Measurements from ENCODE around the gene ZNF804A.

The ZNF804A gene

DNA sequence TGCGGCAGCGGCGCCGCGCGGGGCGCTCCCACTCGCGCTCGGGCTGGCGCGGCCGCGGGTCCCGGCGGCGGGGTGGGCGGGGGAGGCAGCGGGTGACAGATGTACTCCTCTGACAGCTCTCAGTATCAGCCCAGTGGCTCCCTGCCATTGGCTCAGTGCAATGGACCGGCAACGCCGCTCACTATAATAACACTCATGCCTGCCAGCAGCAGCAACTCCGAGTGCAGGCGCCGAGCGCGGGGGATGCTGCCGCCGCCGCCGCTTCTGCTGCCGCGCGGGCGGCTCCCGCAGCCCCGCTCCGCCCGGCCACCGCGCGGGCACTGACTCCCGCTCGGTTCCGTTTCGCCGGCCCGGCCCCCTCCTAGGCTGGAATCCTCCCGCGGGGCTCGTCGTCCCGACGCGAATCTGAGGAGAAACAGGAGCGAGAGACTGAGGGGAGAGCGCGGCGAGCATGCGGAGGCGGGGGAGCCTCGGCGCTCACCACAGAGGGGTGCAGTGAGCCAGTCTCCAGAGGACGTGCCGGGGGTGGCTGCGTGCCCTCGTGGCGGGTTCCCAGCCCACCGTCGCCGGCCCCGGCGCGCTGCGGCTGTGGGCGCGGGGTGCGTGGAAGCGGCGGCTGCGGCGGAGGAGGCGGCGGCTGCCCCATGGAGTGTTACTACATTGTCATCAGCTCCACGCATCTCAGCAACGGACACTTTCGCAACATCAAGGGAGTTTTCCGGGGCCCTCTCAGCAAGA, at the start of gene ZNF804A:
Gene ZNF804A (plus strand): TSS at position 214 of the 738 bp plus-strand sequence. CDS start 431 bp downstream, at position 645.
- Histone ChIP-seq H3K4me3 (IDR thresholded peaks at IDR 0.05; ENCODE audit: insufficient read depth, low read depth, low read length) (peak within 1 kb of the TSS; percentile 95), H3K4me2 (peak within 1 kb of the TSS; percentile 86), H2AFZ (ENCODE audit: low read depth) (peak within 1 kb of the TSS; percentile 85), H3K36me3 (ENCODE audit: insufficient read depth) (no peaks in the 10 kb centered on the region), H3K4me1 (ENCODE audit: low read depth, poor library complexity, severe bottlenecking) (peaks cover 37% of the 10 kb centered on the region), H3K27ac (peak within 1 kb of the TSS; percentile 90), H3K9ac (peak within 1 kb of the TSS; percentile 94), H3K79me2 (ENCODE audit: insufficient read depth, low read depth) (peaks cover 48% of the 10 kb centered on the region), H3K27me3 (ENCODE audit: insufficient read depth, low read depth) (no peaks in the 10 kb centered on the region), H4K20me1 (ENCODE audit: insufficient read depth) (no peaks in the 10 kb centered on the region; the same call in 1 of the 2 replicates)
- TF ChIP-seq, protein P1, sequence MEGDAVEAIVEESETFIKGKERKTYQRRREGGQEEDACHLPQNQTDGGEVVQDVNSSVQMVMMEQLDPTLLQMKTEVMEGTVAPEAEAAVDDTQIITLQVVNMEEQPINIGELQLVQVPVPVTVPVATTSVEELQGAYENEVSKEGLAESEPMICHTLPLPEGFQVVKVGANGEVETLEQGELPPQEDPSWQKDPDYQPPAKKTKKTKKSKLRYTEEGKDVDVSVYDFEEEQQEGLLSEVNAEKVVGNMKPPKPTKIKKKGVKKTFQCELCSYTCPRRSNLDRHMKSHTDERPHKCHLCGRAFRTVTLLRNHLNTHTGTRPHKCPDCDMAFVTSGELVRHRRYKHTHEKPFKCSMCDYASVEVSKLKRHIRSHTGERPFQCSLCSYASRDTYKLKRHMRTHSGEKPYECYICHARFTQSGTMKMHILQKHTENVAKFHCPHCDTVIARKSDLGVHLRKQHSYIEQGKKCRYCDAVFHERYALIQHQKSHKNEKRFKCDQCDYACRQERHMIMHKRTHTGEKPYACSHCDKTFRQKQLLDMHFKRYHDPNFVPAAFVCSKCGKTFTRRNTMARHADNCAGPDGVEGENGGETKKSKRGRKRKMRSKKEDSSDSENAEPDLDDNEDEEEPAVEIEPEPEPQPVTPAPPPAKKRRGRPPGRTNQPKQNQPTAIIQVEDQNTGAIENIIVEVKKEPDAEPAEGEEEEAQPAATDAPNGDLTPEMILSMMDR (conservative IDR thresholded peaks at IDR 0.05; ENCODE audit: low read depth, low read length), result no peak

GRCh38 chr2:184549153-184549552, 49.2 kb upstream of the ZNF804A start:
- Histone ChIP-seq H2AFZ (ENCODE audit: low read depth) (no peak overlapping the region), H3K4me3 (IDR thresholded peaks at IDR 0.05; ENCODE audit: insufficient read depth, low read depth, low read length) (no peak overlapping the region)

GRCh38 chr2:184551626-184552025, 46.7 kb upstream of the ZNF804A start:
- no peaks in the 10 kb centered on the region for H3K4me1 ChIP-seq (ENCODE audit: low read depth, poor library complexity, severe bottlenecking)
- TF ChIP-seq, protein P1 (conservative IDR thresholded peaks at IDR 0.05; ENCODE audit: low read depth, low read length), result no peak
- no peaks in the 10 kb centered on the region for H3K79me2 ChIP-seq (ENCODE audit: insufficient read depth, low read depth)
- H3K27ac ChIP-seq, result no peak overlapping the region
- no peaks in the 10 kb centered on the region for H3K27me3 ChIP-seq (ENCODE audit: insufficient read depth, low read depth)
- no peak overlapping the region for H3K9ac ChIP-seq
- H2AFZ ChIP-seq (ENCODE audit: low read depth), result no peak overlapping the region
- H3K36me3 ChIP-seq (ENCODE audit: insufficient read depth), result no peaks in the 10 kb centered on the region
- H4K20me1 ChIP-seq (ENCODE audit: insufficient read depth), result no peaks in the 10 kb centered on the region
- no peak overlapping the region for H3K4me2 ChIP-seq
- no peak overlapping the region for H3K4me3 ChIP-seq (IDR thresholded peaks at IDR 0.05; ENCODE audit: insufficient read depth, low read depth, low read length)

More at GRCh38 chr2:184549153-184549552, 49.2 kb upstream of the ZNF804A start:
- H3K27ac ChIP-seq, result no peak overlapping the region
- no peaks in the 10 kb centered on the region for H3K79me2 ChIP-seq (ENCODE audit: insufficient read depth, low read depth)
- no peak overlapping the region for H3K4me2 ChIP-seq
- TF ChIP-seq, protein P1 (conservative IDR thresholded peaks at IDR 0.05; ENCODE audit: low read depth, low read length), result no peak
- H4K20me1 ChIP-seq (ENCODE audit: insufficient read depth), result no peaks in the 10 kb centered on the region
- no peaks in the 10 kb centered on the region for H3K36me3 ChIP-seq (ENCODE audit: insufficient read depth)
- no peaks in the 10 kb centered on the region for H3K27me3 ChIP-seq (ENCODE audit: insufficient read depth, low read depth)
- no peak overlapping the region for H3K9ac ChIP-seq
- H3K4me1 ChIP-seq (ENCODE audit: low read depth, poor library complexity, severe bottlenecking), result peaks cover 9% of the 10 kb centered on the region

- Histone ChIP-seq H3K79me2 (ENCODE audit: insufficient read depth, low read depth) (no peaks in the 10 kb centered on the region), H3K4me3 (IDR thresholded peaks at IDR 0.05; ENCODE audit: insufficient read depth, low read depth, low read length) (no peak overlapping the region), H3K4me1 (ENCODE audit: low read depth, poor library complexity, severe bottlenecking) (no peaks in the 10 kb centered on the region), H3K36me3 (ENCODE audit: insufficient read depth) (no peaks in the 10 kb centered on the region), H4K20me1 (ENCODE audit: insufficient read depth) (no peaks in the 10 kb centered on the region), H3K27me3 (ENCODE audit: insufficient read depth, low read depth) (no peaks in the 10 kb centered on the region), H3K4me2 (no peak overlapping the region), H3K9ac (no peak overlapping the region), H3K27ac (no peak overlapping the region), H2AFZ (ENCODE audit: low read depth) (no peak overlapping the region)
- TF ChIP-seq, protein P1 (conservative IDR thresholded peaks at IDR 0.05; ENCODE audit: low read depth, low read length), result no peak
Observed at GRCh38 chr2:184554736-184555135, 43.6 kb upstream of the ZNF804A start.
